ENCODE results near the gene CYTH4. TPM values are rescaled to one million over a fixed set of nuclear protein-coding genes. Genes with fewer than 3 reads are reported as not detected.

Gene CYTH4
- total RNA-seq, 3 donors from 2014 or later, result 8.7 to 13.3 (median 11.6) TPM

DNA sequence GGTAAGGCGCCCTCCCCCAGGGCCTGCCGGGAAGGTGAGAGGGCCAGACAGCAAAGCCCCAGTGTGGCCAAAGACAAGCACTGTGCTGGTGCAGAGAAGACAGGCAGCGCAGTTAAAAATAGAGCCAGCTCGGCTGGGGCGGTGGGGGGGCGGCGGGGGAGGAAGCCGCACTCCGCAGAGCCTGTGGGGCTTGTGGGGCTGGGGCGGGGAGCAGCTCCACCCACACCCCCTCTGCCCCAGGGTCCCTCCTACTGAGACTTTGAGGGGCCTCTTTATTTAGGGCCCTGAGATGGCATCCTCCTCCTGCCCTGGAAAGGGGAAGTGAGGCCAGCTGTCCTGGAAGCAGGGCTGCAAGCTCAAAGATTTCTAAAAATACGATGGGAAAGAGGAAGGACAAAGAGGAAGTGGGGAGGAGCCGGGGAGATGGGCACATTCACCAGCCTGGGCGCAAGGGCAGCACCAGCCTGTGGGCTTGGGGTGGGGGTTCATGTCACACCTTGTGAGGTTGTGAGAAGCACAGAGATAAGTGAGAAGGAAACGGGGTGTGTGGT is 2.6 kb downstream of the CYTH4 start:
- DNase-seq, result peak; percentile 45 to 79 (median 52)
- H3K4me1 ChIP-seq (ENCODE audit: low read depth), result no peaks in the 10 kb centered on the region
- intact Hi-C loops (cut with DNase I, micrococcal nuclease), result no loop called here

GRCh38 chr22:37285937-37286336 is 3.6 kb downstream of the CYTH4 start:
- no peaks in the 10 kb centered on the region for H3K9me3 ChIP-seq
- H3K36me3 ChIP-seq (ENCODE audit: low read depth), result no peaks in the 10 kb centered on the region
- no peak for ATAC-seq
- TF ChIP-seq, protein P1, sequence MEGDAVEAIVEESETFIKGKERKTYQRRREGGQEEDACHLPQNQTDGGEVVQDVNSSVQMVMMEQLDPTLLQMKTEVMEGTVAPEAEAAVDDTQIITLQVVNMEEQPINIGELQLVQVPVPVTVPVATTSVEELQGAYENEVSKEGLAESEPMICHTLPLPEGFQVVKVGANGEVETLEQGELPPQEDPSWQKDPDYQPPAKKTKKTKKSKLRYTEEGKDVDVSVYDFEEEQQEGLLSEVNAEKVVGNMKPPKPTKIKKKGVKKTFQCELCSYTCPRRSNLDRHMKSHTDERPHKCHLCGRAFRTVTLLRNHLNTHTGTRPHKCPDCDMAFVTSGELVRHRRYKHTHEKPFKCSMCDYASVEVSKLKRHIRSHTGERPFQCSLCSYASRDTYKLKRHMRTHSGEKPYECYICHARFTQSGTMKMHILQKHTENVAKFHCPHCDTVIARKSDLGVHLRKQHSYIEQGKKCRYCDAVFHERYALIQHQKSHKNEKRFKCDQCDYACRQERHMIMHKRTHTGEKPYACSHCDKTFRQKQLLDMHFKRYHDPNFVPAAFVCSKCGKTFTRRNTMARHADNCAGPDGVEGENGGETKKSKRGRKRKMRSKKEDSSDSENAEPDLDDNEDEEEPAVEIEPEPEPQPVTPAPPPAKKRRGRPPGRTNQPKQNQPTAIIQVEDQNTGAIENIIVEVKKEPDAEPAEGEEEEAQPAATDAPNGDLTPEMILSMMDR (IDR thresholded peaks at IDR 0.05), result no peak
- no peak overlapping the region for H3K4me3 ChIP-seq
- DNase-seq, result peak in 1 of 3 donors; percentile 8
- no peaks in the 10 kb centered on the region for H3K4me1 ChIP-seq (ENCODE audit: low read depth)
- intact Hi-C loops (cut with DNase I, micrococcal nuclease), result no loop called here

More for the DNA sequence above, 2.6 kb downstream of the CYTH4 start:
- peak; percentile 65 for ATAC-seq
- Histone ChIP-seq H3K36me3 (ENCODE audit: low read depth) (no peaks in the 10 kb centered on the region), H3K9me3 (no peaks in the 10 kb centered on the region), H3K4me3 (no peak overlapping the region)
- TF ChIP-seq, protein P1 (IDR thresholded peaks at IDR 0.05), result no peak

DNA sequence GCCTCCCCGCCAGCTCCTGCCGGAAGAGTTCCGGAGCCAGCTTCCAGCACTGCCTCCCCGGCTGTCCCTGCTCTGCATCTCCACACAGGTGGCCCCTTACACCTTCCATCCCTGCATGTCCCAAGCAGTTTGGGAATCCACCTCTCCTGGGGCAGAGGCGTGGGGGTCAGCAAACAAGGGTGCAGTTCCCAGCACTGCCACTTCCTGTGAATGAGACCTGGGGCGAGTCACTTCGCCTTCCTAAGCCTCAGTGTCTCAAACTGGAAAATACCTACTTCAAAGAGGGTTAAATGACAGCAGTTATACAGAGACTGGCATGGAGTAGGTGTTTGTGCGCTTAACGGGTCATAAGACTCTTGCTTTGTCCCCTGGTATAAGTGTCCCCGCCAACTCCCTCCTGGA is 5.2 kb downstream of the CYTH4 start:
- Histone ChIP-seq H3K36me3 (ENCODE audit: low read depth) (no peaks in the 10 kb centered on the region), H3K4me3 (no peak overlapping the region), H3K9me3 (no peaks in the 10 kb centered on the region), H3K4me1 (ENCODE audit: low read depth) (no peaks in the 10 kb centered on the region)
- DNase-seq (peak in 1 of 3 donors; percentile 12), ATAC-seq (no peak)
- TF ChIP-seq, protein P1 (IDR thresholded peaks at IDR 0.05), result no peak
- intact Hi-C loops (cut with DNase I, micrococcal nuclease), result no loop called here

DNA sequence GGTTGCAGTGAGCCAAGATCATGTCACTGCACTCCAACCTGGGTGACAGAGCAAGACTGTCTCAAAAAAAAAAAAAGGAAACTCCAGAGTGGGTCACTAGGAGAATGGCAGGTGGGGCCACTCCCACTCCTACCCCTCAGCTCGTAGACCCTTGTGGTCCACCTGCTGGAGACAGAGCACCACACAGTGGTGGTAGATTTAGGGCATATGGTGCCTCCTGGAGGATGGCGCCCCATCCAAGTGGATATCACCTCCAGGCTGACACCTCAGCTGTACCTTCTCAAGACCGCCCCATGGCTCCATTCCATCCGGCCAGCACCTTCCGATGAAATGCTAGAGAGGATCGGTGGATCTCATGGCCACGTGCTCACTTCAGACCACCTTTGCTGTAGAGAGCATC is 6.2 kb downstream of the CYTH4 start:
- ATAC-seq, result no peak
- TF ChIP-seq, protein P1 (IDR thresholded peaks at IDR 0.05), result no peak
- Histone ChIP-seq H3K4me3 (no peak overlapping the region), H3K4me1 (ENCODE audit: low read depth) (no peaks in the 10 kb centered on the region), H3K36me3 (ENCODE audit: low read depth) (no peaks in the 10 kb centered on the region), H3K9me3 (no peaks in the 10 kb centered on the region)
- DNase-seq, result no peak
- intact Hi-C loops (cut with DNase I, micrococcal nuclease), result no loop called here

DNA sequence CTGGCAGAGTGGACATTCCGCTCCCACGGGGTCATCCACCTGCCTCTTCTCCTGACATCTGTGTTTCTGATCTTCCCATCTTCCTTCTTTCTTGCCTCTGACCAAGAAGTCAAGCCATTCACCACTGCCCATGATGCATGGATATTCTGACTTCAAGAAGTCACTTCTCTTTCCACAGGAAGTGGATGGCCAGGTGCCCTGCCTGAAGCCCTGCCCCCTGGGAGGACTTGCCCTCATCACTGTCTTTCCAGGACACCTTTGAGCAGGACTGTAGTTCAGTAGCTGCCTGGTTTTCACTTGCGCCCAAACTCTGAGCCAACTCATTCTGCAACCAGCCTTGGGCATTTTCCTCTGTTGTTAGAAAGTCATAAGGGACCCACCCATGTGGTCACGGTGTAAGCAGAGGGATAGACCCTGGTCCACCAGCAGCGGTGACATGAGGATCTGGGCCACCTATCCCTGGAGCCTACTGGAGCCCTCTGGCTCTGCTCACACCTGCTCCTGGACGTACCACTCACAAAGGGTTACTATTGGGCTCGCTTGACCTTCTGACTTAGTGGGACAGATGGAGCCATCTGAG is 6.9 kb downstream of the CYTH4 start:
- Histone ChIP-seq H3K4me3 (no peak overlapping the region), H3K9me3 (no peaks in the 10 kb centered on the region), H3K36me3 (ENCODE audit: low read depth) (no peaks in the 10 kb centered on the region), H3K4me1 (ENCODE audit: low read depth) (no peaks in the 10 kb centered on the region)
- no peak for ATAC-seq
- TF ChIP-seq, protein P1 (IDR thresholded peaks at IDR 0.05), result no peak
- no peak for DNase-seq
- intact Hi-C loops (cut with DNase I, micrococcal nuclease), result no loop called here
